IPS DF 4.7 (cell line): ENCODE results near the gene DNAH6.

Source experiments
- DNase-seq: peaks from one replicate; pipeline ENCODE4 v3.0.0-alpha.2; 2013; ENCODE audit warnings: low spot score; ENCODE audit errors: extremely low read depth

DNAH6 gene

GRCh38 chr2:84631047-84631446 lies 114.7 kb downstream of the DNAH6 start:
- peak; percentile 9 for DNase-seq

GRCh38 chr2:84631985-84632384 lies 115.7 kb downstream of the DNAH6 start:
- DNase-seq: no peak

GRCh38 chr2:84636080-84636971 lies 120.0 kb downstream of the DNAH6 start:
- DNase-seq: no peak

GRCh38 chr2:84639751-84640150 lies 123.5 kb downstream of the DNAH6 start:
- DNase-seq: no peak

GRCh38 chr2:84640411-84640810 lies 124.1 kb downstream of the DNAH6 start:
- no peak for DNase-seq

- DNase-seq: no peak
Observed at GRCh38 chr2:84641021-84641420, 124.7 kb downstream of the DNAH6 start.

- DNase-seq: no peak
Observed at GRCh38 chr2:84643991-84644390, 127.7 kb downstream of the DNAH6 start.

- no peak for DNase-seq
Observed at GRCh38 chr2:84646514-84646913, 130.2 kb downstream of the DNAH6 start.

- no peak for DNase-seq
Observed at GRCh38 chr2:84647267-84647666, 131.0 kb downstream of the DNAH6 start.

GRCh38 chr2:84649058-84649457 lies 132.8 kb downstream of the DNAH6 start:
- no peak for DNase-seq

- no peak for DNase-seq
Observed at GRCh38 chr2:84649487-84650142, 133.3 kb downstream of the DNAH6 start.

GRCh38 chr2:84652431-84652830 lies 136.1 kb downstream of the DNAH6 start:
- DNase-seq: no peak

GRCh38 chr2:84653302-84653701 lies 137.0 kb downstream of the DNAH6 start:
- DNase-seq: no peak

GRCh38 chr2:84654414-84654813 lies 138.1 kb downstream of the DNAH6 start:
- no peak for DNase-seq

- DNase-seq: no peak
Observed at GRCh38 chr2:84669122-84669521, 152.8 kb downstream of the DNAH6 start.

GRCh38 chr2:84674099-84674498 lies 157.8 kb downstream of the DNAH6 start:
- DNase-seq: no peak

GRCh38 chr2:84674586-84674985 lies 158.3 kb downstream of the DNAH6 start:
- no peak for DNase-seq

GRCh38 chr2:84676295-84676694 lies 160.0 kb downstream of the DNAH6 start:
- DNase-seq: no peak

GRCh38 chr2:84678214-84678613 lies 161.9 kb downstream of the DNAH6 start:
- no peak for DNase-seq

- DNase-seq: no peak
Observed at GRCh38 chr2:84686783-84687476, 170.6 kb downstream of the DNAH6 start.

- no peak for DNase-seq
Observed at GRCh38 chr2:84687498-84688149, 171.3 kb downstream of the DNAH6 start.

GRCh38 chr2:84690225-84690624 lies 173.9 kb downstream of the DNAH6 start:
- no peak for DNase-seq
